Measurements from ENCODE around the gene U2AF1L4.

DNA sequence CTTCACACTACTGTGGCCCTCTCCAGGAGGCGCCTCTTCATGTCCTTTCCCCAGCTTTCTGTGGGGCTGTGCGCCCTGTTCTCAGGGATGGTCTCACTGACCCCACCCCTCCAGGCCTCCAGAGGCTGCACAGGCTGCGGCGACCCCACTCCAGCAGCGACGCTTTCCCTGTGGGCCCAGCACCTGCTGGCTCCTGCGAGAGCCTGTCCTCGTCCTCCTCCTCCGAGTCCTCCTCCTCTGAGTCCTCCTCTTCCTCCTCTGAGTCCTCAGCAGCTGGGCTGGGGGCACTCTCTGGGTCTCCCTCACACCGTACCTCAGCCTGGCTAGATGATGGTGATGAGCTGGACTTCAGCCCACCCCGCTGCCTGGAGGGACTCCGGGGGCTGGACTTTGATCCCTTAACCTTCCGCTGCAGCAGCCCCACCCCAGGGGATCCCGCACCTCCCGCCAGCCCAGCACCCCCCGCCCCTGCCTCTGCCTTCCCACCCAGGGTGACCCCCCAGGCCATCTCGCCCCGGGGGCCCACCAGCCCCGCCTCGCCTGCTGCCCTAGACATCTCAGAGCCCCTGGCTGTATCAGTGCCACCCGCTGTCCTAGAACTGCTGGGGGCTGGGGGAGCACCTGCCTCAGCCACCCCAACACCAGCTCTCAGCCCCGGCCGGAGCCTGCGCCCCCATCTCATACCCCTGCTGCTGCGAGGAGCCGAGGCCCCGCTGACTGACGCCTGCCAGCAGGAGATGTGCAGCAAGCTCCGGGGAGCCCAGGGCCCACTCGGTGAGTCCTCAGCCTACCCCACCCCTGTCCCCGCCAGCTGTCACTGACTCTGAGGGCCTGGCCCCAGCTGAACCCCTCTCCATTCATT, 41.3 kb upstream of the U2AF1L4 start:
- TF ChIP-seq EP300 (IDR thresholded peaks at IDR 0.05; ENCODE audit: low read depth) = no peak
- TF ChIP-seq, protein P1, sequence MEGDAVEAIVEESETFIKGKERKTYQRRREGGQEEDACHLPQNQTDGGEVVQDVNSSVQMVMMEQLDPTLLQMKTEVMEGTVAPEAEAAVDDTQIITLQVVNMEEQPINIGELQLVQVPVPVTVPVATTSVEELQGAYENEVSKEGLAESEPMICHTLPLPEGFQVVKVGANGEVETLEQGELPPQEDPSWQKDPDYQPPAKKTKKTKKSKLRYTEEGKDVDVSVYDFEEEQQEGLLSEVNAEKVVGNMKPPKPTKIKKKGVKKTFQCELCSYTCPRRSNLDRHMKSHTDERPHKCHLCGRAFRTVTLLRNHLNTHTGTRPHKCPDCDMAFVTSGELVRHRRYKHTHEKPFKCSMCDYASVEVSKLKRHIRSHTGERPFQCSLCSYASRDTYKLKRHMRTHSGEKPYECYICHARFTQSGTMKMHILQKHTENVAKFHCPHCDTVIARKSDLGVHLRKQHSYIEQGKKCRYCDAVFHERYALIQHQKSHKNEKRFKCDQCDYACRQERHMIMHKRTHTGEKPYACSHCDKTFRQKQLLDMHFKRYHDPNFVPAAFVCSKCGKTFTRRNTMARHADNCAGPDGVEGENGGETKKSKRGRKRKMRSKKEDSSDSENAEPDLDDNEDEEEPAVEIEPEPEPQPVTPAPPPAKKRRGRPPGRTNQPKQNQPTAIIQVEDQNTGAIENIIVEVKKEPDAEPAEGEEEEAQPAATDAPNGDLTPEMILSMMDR (IDR thresholded peaks at IDR 0.05) = no peak

Data from transverse colon (tissue), 3 donors.